WTC11 (cell line): Measurements from ENCODE around the gene HEXD. TPM values are rescaled to one million over a fixed set of nuclear protein-coding genes. Genes with fewer than 3 reads are reported as not detected.
"Not testable (repeated sequence)": the region's sequence is repeated elsewhere in the genome, so short reads cannot be mapped to it uniquely, and the experiment has no call there.

Source experiments
- ATAC-seq: fragments of 200-7000 bp; cut with Tn5 transposase; 2 replicates; pipeline ENCODE4 v1.10.0; 2021; ENCODE audit warnings: mild to moderate bottlenecking, moderate library complexity
- CTCF ChIA-PET: fragments of 300-600 bp; sonication (Branson Sonifier 250); formaldehyde crosslinking; loops from one replicate; lab custom pipeline; 2021; ENCODE audit warnings: antibody characterized with exemption; lab: Charles Lee
- POLR2A ChIA-PET: fragments of 350-600 bp; sonication (Branson Sonifier 250); formaldehyde crosslinking; loops from one replicate; lab custom pipeline; 2021; ENCODE audit warnings: antibody characterized with exemption; lab: Charles Lee
- DNase-seq: peaks from one replicate; pipeline ENCODE4 v3.0.0; 2021; ENCODE audit warnings: low spot score
- H3K27ac Mint-ChIP-seq: 2 replicates; pipeline ENCODE4 v1.8.0; 2021; ENCODE audit warnings: mixed read lengths
- H3K27me3 Mint-ChIP-seq: 2 replicates; pipeline ENCODE4 v1.8.0; 2021; ENCODE audit warnings: low read depth, mild to moderate bottlenecking, moderate library complexity, mixed read lengths
- H3K36me3 Mint-ChIP-seq: 2 replicates; pipeline ENCODE4 v1.8.0; 2021; ENCODE audit warnings: mixed read lengths
- H3K4me1 Mint-ChIP-seq: 2 replicates; pipeline ENCODE4 v1.8.0; 2022; ENCODE audit warnings: mixed read lengths
- H3K4me3 Mint-ChIP-seq: 2 replicates; pipeline ENCODE4 v1.8.0; 2021; ENCODE audit warnings: mild to moderate bottlenecking, moderate library complexity, mixed read lengths
- H3K9me3 Mint-ChIP-seq: 2 replicates; pipeline ENCODE4 v1.8.0; 2021; ENCODE audit warnings: mixed read lengths
- ATF6 ChIP-seq: sonication (generic); formaldehyde crosslinking; IDR thresholded peaks from 2 replicates; pipeline ENCODE4 v1.8.1; 2023; ENCODE audit warnings: mild to moderate bottlenecking, missing genetic modification reagents
- CBFB ChIP-seq: sonication (generic); formaldehyde crosslinking; IDR thresholded peaks from 2 replicates; pipeline ENCODE4 v1.8.1; 2022; ENCODE audit warnings: mild to moderate bottlenecking, low read depth, missing genetic modification reagents
- IRF2 ChIP-seq: sonication (generic); formaldehyde crosslinking; IDR thresholded peaks from 2 replicates; pipeline ENCODE4 v1.8.0; 2022; ENCODE audit warnings: low read depth, missing genetic modification reagents, borderline replicate concordance
- PRDM15 ChIP-seq: sonication (generic); formaldehyde crosslinking; IDR thresholded peaks from 2 replicates; pipeline ENCODE4 v1.8.0; 2022; ENCODE audit warnings: missing genetic modification reagents
- SOX15 ChIP-seq: fragments of 250-450 bp; sonication (Bioruptor Pico); IDR thresholded peaks from 2 replicates; pipeline ENCODE4 v1.9.0; 2021; ENCODE audit warnings: mild to moderate bottlenecking
- ZBTB43 ChIP-seq: sonication (generic); formaldehyde crosslinking; IDR thresholded peaks from 2 replicates; pipeline ENCODE4 v1.8.1; 2023; ENCODE audit warnings: mild to moderate bottlenecking, missing genetic modification reagents
- ZNF532 ChIP-seq: fragments of 250-450 bp; sonication (Bioruptor Pico); IDR thresholded peaks from 2 replicates; pipeline ENCODE4 v1.9.0; 2021; ENCODE audit warnings: mild to moderate bottlenecking, borderline replicate concordance
- total RNA-seq: library from RNA; stranded (reverse); gene quantifications from 3 replicates; pipeline ENCODE4 v1.2.3, GENCODE V29; 2021
- TF ChIP-seq, protein P1 (sequence below): sonication (generic); formaldehyde crosslinking; IDR thresholded peaks from 2 replicates; pipeline ENCODE4 v1.8.0; 2022; ENCODE audit warnings: mild to moderate bottlenecking, missing genetic modification reagents
- TF ChIP-seq, protein P2 (sequence below): sonication (generic); formaldehyde crosslinking; IDR thresholded peaks from 2 replicates; pipeline ENCODE4 v1.8.0; 2023; ENCODE audit warnings: mild to moderate bottlenecking, missing genetic modification reagents

The HEXD gene
- total RNA-seq, 1 experiment from 2014 or later = 36.0 TPM

- TF ChIP-seq ATF6 (CRISPR knock-in tag) = no peak
Observed at GRCh38 chr17:82452162-82452561, 34.0 kb downstream of the HEXD start (continued).

DNA sequence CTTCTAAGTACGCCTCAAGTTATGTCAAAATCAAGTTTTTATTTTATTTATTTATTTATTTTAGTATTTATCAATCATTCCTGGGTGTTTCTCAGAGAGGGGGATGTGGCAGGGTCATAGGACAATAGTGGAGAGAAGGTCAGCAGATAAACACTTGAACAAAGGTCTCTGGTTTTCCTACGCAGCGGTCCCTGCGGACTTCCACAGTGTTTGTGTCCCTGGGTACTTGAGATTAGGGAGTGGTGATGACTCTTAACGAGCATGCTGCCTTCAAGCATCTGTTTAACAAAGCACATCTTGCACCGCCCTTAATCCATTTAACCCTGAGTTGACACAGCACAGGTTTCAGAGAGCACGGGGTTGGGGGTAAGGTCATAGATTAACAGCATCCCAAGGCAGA lies 35.0 kb downstream of the HEXD start:
- H3K36me3 Mint-ChIP-seq = peaks cover 16% of the 10 kb centered on the region
- ATAC-seq, POLR2A ChIA-PET, CTCF ChIA-PET, H3K4me3 Mint-ChIP-seq, DNase-seq, H3K27ac Mint-ChIP-seq: not testable (repeated sequence)
- peaks cover 37% of the 10 kb centered on the region for H3K9me3 Mint-ChIP-seq
- peaks cover 20% of the 10 kb centered on the region for H3K27me3 Mint-ChIP-seq
- peaks cover 25% of the 10 kb centered on the region for H3K4me1 Mint-ChIP-seq

DNA sequence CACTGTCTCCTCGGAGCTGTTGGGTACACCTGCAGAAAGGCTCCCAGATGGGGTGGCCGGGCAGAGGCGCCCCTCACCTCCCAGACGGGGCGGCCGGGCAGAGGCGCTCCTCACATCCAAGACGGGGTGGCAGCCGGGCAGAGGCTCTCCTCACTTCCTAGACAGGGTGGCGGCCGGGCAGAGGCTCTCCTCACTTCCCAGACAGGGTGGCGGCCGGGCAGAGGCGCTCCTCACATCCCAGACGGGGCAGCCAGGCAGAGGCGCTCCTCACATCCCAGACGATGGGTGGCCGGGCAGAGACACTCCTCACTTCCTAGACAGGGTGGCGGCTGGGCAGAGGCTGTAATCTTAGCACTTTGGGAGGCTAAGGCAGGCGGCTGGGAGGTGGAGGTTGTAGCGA lies 35.6 kb downstream of the HEXD start:
- peaks cover 16% of the 10 kb centered on the region for H3K36me3 Mint-ChIP-seq
- POLR2A ChIA-PET, H3K4me3 Mint-ChIP-seq, DNase-seq, ATAC-seq, H3K27ac Mint-ChIP-seq, CTCF ChIA-PET: not testable (repeated sequence)
- peaks cover 20% of the 10 kb centered on the region for H3K27me3 Mint-ChIP-seq
- H3K4me1 Mint-ChIP-seq = peaks cover 25% of the 10 kb centered on the region
- H3K9me3 Mint-ChIP-seq = peaks cover 37% of the 10 kb centered on the region

- Mint-ChIP-seq H3K27ac (peak overlapping the region; percentile 92), H3K4me1 (peaks cover 14% of the 10 kb centered on the region), H3K27me3 (peaks cover 6% of the 10 kb centered on the region), H3K36me3 (peaks cover 31% of the 10 kb centered on the region), H3K4me3 (peak overlapping the region; percentile 94), H3K9me3 (peaks cover 25% of the 10 kb centered on the region)
- DNase-seq (no peak), ATAC-seq (no peak)
- POLR2A ChIA-PET = no interaction called here
- CTCF ChIA-PET = no interaction called here
- TF ChIP-seq PRDM15 = no peak
- no peak for TF ChIP-seq SOX15 (CRISPR knock-in tag)
- TF ChIP-seq IRF2 (CRISPR knock-in tag) = no peak
- TF ChIP-seq CBFB = no peak
- TF ChIP-seq ZNF532 = no peak
- TF ChIP-seq, protein P1, sequence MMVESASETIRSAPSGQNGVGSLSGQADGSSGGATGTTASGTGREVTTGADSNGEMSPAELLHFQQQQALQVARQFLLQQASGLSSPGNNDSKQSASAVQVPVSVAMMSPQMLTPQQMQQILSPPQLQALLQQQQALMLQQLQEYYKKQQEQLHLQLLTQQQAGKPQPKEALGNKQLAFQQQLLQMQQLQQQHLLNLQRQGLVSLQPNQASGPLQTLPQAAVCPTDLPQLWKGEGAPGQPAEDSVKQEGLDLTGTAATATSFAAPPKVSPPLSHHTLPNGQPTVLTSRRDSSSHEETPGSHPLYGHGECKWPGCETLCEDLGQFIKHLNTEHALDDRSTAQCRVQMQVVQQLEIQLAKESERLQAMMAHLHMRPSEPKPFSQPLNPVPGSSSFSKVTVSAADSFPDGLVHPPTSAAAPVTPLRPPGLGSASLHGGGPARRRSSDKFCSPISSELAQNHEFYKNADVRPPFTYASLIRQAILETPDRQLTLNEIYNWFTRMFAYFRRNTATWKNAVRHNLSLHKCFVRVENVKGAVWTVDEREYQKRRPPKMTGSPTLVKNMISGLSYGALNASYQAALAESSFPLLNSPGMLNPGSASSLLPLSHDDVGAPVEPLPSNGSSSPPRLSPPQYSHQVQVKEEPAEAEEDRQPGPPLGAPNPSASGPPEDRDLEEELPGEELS (CRISPR knock-in tag) = no peak
- TF ChIP-seq ZBTB43 (CRISPR knock-in tag) = no peak
- TF ChIP-seq, protein P2, sequence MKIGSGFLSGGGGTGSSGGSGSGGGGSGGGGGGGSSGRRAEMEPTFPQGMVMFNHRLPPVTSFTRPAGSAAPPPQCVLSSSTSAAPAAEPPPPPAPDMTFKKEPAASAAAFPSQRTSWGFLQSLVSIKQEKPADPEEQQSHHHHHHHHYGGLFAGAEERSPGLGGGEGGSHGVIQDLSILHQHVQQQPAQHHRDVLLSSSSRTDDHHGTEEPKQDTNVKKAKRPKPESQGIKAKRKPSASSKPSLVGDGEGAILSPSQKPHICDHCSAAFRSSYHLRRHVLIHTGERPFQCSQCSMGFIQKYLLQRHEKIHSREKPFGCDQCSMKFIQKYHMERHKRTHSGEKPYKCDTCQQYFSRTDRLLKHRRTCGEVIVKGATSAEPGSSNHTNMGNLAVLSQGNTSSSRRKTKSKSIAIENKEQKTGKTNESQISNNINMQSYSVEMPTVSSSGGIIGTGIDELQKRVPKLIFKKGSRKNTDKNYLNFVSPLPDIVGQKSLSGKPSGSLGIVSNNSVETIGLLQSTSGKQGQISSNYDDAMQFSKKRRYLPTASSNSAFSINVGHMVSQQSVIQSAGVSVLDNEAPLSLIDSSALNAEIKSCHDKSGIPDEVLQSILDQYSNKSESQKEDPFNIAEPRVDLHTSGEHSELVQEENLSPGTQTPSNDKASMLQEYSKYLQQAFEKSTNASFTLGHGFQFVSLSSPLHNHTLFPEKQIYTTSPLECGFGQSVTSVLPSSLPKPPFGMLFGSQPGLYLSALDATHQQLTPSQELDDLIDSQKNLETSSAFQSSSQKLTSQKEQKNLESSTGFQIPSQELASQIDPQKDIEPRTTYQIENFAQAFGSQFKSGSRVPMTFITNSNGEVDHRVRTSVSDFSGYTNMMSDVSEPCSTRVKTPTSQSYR (CRISPR knock-in tag) = no peak
Observed at GRCh38 chr17:82457073-82457928, 39.2 kb downstream of the HEXD start.
